H9 (cell line): ENCODE data around the gene CCL13. TPM values are rescaled to one million over a fixed set of nuclear protein-coding genes. Genes with fewer than 3 reads are reported as not detected.

Experiments used
- DNase-seq: peaks from one replicate; pipeline ENCODE4 v3.0.0-alpha.2; 2017
- H2AFZ ChIP-seq: one replicate; pipeline ENCODE4 v1.6.1; 2013; ENCODE audit warnings: mild to moderate bottlenecking, low read length, control low read depth, moderate library complexity
- H2AK5ac ChIP-seq: 2 replicates; pipeline ENCODE4 v1.6.1; 2013; ENCODE audit warnings: low read length, control low read depth, mixed read lengths; ENCODE audit not compliant: insufficient read length
- H2BK120ac ChIP-seq: one replicate; pipeline ENCODE4 v1.6.1; 2013; ENCODE audit warnings: low read depth, mild to moderate bottlenecking, low read length, control low read depth, inconsistent platforms; ENCODE audit not compliant: poor library complexity, severe bottlenecking
- H2BK12ac ChIP-seq: 2 replicates; pipeline ENCODE4 v1.6.1; 2013; ENCODE audit warnings: low read length, control low read depth, mixed read lengths, low read depth; ENCODE audit not compliant: insufficient read length
- H2BK15ac ChIP-seq: 2 replicates; pipeline ENCODE4 v1.6.1; 2013; ENCODE audit warnings: low read depth, low read length, control low read depth
- H2BK20ac ChIP-seq: one replicate; pipeline ENCODE4 v1.6.1; 2013; ENCODE audit warnings: low read depth, mild to moderate bottlenecking, low read length, control low read depth, inconsistent platforms; ENCODE audit not compliant: poor library complexity, severe bottlenecking
- H2BK5ac ChIP-seq: 2 replicates; pipeline ENCODE4 v1.6.1; 2013; ENCODE audit warnings: low read length, control low read depth, mixed read lengths; ENCODE audit not compliant: insufficient read length
- H3K14ac ChIP-seq: 2 replicates; pipeline ENCODE4 v1.6.1; 2013; ENCODE audit warnings: low read length, control low read depth; ENCODE audit not compliant: insufficient read depth
- H3K18ac ChIP-seq: 2 replicates; pipeline ENCODE4 v1.6.1; 2013; ENCODE audit warnings: low read depth, mild to moderate bottlenecking, mixed read lengths, low read length, control low read depth; ENCODE audit not compliant: insufficient read length
- H3K23ac ChIP-seq: 2 replicates; pipeline ENCODE4 v1.6.1; 2013; ENCODE audit warnings: low read length, control low read depth, mixed read lengths, low read depth; ENCODE audit not compliant: insufficient read length
- H3K23me2 ChIP-seq: 2 replicates; pipeline ENCODE4 v1.6.1; 2013; ENCODE audit warnings: low read depth, mild to moderate bottlenecking, mixed read lengths, low read length, control low read depth; ENCODE audit not compliant: insufficient read length, poor library complexity, severe bottlenecking
- H3K27ac ChIP-seq: 2 replicates; pipeline ENCODE4 v1.5.1; 2013; ENCODE audit warnings: low read length, control low read depth, mixed read lengths, low read depth; ENCODE audit not compliant: insufficient read length
- H3K27me3 ChIP-seq: 2 replicates; pipeline ENCODE4 v1.6.1; 2013; ENCODE audit warnings: low read length, control low read depth, inconsistent platforms; ENCODE audit not compliant: insufficient read depth
- H3K4ac ChIP-seq: 2 replicates; pipeline ENCODE4 v1.6.1; 2013; ENCODE audit warnings: low read depth, mild to moderate bottlenecking, control low read depth, inconsistent platforms, low read length, moderate library complexity
- H3K4me1 ChIP-seq: 2 replicates; pipeline ENCODE4 v1.6.1; 2013; ENCODE audit warnings: low read length, control low read depth, inconsistent platforms; ENCODE audit not compliant: insufficient read depth
- H3K4me2 ChIP-seq: 2 replicates; pipeline ENCODE4 v1.6.1; 2013; ENCODE audit warnings: low read length, control low read depth, mixed read lengths; ENCODE audit not compliant: insufficient read length, insufficient read depth
- H3K56ac ChIP-seq: 2 replicates; pipeline ENCODE4 v1.6.1; 2013; ENCODE audit warnings: low read depth, mild to moderate bottlenecking, mixed read lengths, low read length, control low read depth; ENCODE audit not compliant: insufficient read length
- H3K79me1 ChIP-seq: 2 replicates; pipeline ENCODE4 v1.6.1; 2013; ENCODE audit warnings: low read depth, mild to moderate bottlenecking, moderate library complexity, low read length, control low read depth, inconsistent platforms; ENCODE audit not compliant: insufficient read depth, poor library complexity, severe bottlenecking
- H3K79me2 ChIP-seq: 2 replicates; pipeline ENCODE4 v1.6.1; 2013; ENCODE audit warnings: low read length, control low read depth, inconsistent platforms; ENCODE audit not compliant: insufficient read depth
- H3K9ac ChIP-seq: 2 replicates; pipeline ENCODE4 v1.6.1; 2013; ENCODE audit warnings: low read length, control low read depth, mixed read lengths; ENCODE audit not compliant: insufficient read length; ENCODE audit errors: extremely low read depth
- H3K9me3 ChIP-seq: one replicate; pipeline ENCODE4 v1.6.1; 2013; ENCODE audit warnings: low read depth, low read length, inconsistent platforms; ENCODE audit not compliant: control insufficient read depth
- H3T11ph ChIP-seq: one replicate; pipeline ENCODE4 v1.6.1; 2013; ENCODE audit warnings: mild to moderate bottlenecking, low read length, control low read depth, inconsistent platforms
- H4K20me1 ChIP-seq: one replicate; pipeline ENCODE4 v1.6.1; 2013; ENCODE audit not compliant: control insufficient read depth, insufficient read length, insufficient read depth
- H4K5ac ChIP-seq: 2 replicates; pipeline ENCODE4 v1.6.1; 2013; ENCODE audit warnings: low read depth, mild to moderate bottlenecking, mixed read lengths, low read length, control low read depth; ENCODE audit not compliant: insufficient read length
- H4K8ac ChIP-seq: replicated peaks from 2 replicates; pipeline ENCODE4 v1.6.1; 2013; ENCODE audit warnings: low read length, control low read depth, mixed read lengths, low read depth; ENCODE audit not compliant: insufficient read length
- H4K91ac ChIP-seq: 2 replicates; pipeline ENCODE4 v1.6.1; 2013; ENCODE audit warnings: low read depth, mild to moderate bottlenecking, moderate library complexity, mixed read lengths, low read length, control low read depth; ENCODE audit not compliant: insufficient read length
- H3K27ac Mint-ChIP-seq, 3 experiments: 2 replicates in 2 of 3; 3 replicates in 1 of 3; pipeline ENCODE4 v1.8.0; 2020 to 2021; ENCODE audit warnings: mixed read lengths in 3 of 3, mild to moderate bottlenecking in 1 of 3, moderate library complexity in 1 of 3
- H3K27me3 Mint-ChIP-seq: 2 replicates; pipeline ENCODE4 v1.8.0; 2021; ENCODE audit warnings: low read depth, mild to moderate bottlenecking, moderate library complexity, mixed read lengths
- H3K36me3 Mint-ChIP-seq, 3 experiments: 2 replicates in 2 of 3; 3 replicates in 1 of 3; pipeline ENCODE4 v1.8.0; 2020 to 2021; ENCODE audit warnings: low read depth in 3 of 3, mixed read lengths in 3 of 3; ENCODE audit not compliant: insufficient read depth in 1 of 3
- H3K4me1 Mint-ChIP-seq, 2 experiments: 2 replicates each; pipeline ENCODE4 v1.8.0; 2020; ENCODE audit warnings: mixed read lengths in 2 of 2
- H3K4me3 Mint-ChIP-seq, 2 experiments: 2 replicates in 1 of 2; 3 replicates in 1 of 2; pipeline ENCODE4 v1.8.0; 2020 to 2021; ENCODE audit warnings: mild to moderate bottlenecking in 2 of 2, mixed read lengths in 2 of 2, moderate library complexity in 1 of 2
- H3K9me3 Mint-ChIP-seq, 2 experiments: 2 replicates in 1 of 2; 3 replicates in 1 of 2; pipeline ENCODE4 v1.8.0; 2020; ENCODE audit warnings: mild to moderate bottlenecking in 2 of 2, mixed read lengths in 2 of 2, moderate library complexity in 1 of 2
- CTCF ChIP-seq: fragments of 200-600 bp; sonication (generic); conservative IDR thresholded peaks from 3 replicates; pipeline ENCODE4 v1.8.0; 2021; ENCODE audit warnings: antibody characterized with exemption, mild to moderate bottlenecking
- WGBS: extraction: QIAGEN DNeasy Blood & Tissue Kit; methylation state at CpG from one replicate; pipeline ENCODE4 v1.1.7; 2013; ENCODE audit warnings: missing lambda C conversion rate, low lambda C conversion rate, mixed read lengths; ENCODE audit not compliant: insufficient read length; ENCODE audit errors: extremely low coverage; 5-methylcytosine and 5-hydroxymethylcytosine counted together
- total RNA-seq: library from RNA; stranded (reverse); gene quantifications from 2 replicates; pipeline ENCODE4 v1.2.1, GENCODE V29; 2021

CCL13 gene
- total RNA-seq, 1 experiment from 2014 or later, result not detected

GRCh38 chr17:34379868-34380267 lies 23.6 kb downstream of the CCL13 start:
- peaks cover 9 to 12% of the 10 kb centered on the region in 2 experiments; a peak in 3 of 4 replicates for H3K4me1 Mint-ChIP-seq
- H2BK15ac ChIP-seq, result no peak overlapping the region
- H2BK5ac ChIP-seq, result no peak overlapping the region
- no peak overlapping the region for H3K9ac ChIP-seq
- no peak overlapping the region for H3K56ac ChIP-seq
- no peak overlapping the region for H3K27ac ChIP-seq
- H3K23me2 ChIP-seq, result no peaks in the 10 kb centered on the region
- no peaks in the 10 kb centered on the region for H3K9me3 ChIP-seq
- no CpG with 5 or more reads among the region's 5 CpGs for WGBS
- no peaks in the 10 kb centered on the region for H4K20me1 ChIP-seq
- no peaks in the 10 kb centered on the region for H3K36me3 Mint-ChIP-seq
- H2AK5ac ChIP-seq, result no peak overlapping the region
- no peaks in the 10 kb centered on the region for H3K9me3 Mint-ChIP-seq
- no peak overlapping the region for H3K4ac ChIP-seq
- H3K4me2 ChIP-seq, result no peak overlapping the region
- H4K5ac ChIP-seq, result no peak overlapping the region
- no peak overlapping the region for H2AFZ ChIP-seq
- no peaks in the 10 kb centered on the region for H3K27me3 Mint-ChIP-seq
- H3K18ac ChIP-seq, result no peak overlapping the region
- DNase-seq, result no peak
- H4K8ac ChIP-seq, result no peak overlapping the region
- no peaks in the 10 kb centered on the region for H3K27me3 ChIP-seq
- no peak overlapping the region for H3K23ac ChIP-seq
- TF ChIP-seq CTCF, result no peak
- H3K14ac ChIP-seq, result no peak overlapping the region
- H2BK12ac ChIP-seq, result no peak overlapping the region
- H3K79me2 ChIP-seq, result no peaks in the 10 kb centered on the region
- H3K4me1 ChIP-seq, result no peaks in the 10 kb centered on the region
- H4K91ac ChIP-seq, result no peak overlapping the region
- no peak overlapping the region for H3K27ac Mint-ChIP-seq
- H2BK120ac ChIP-seq, result no peak overlapping the region
- no peak overlapping the region for H3K4me3 Mint-ChIP-seq
- no peak overlapping the region for H3T11ph ChIP-seq
- no peaks in the 10 kb centered on the region for H3K79me1 ChIP-seq
- no peak overlapping the region for H2BK20ac ChIP-seq
